GM18867 (cell line): Measurements from ENCODE around the gene TOP3A.
A peak's percentile ranks its signal among the peaks of the same experiment; 100 is the strongest.

ENCODE experiments used
- ATAC-seq: cut with Tn5 transposase; IDR thresholded peaks from one replicate; pipeline ENCODE4 v1.9.1; 2021; ENCODE audit warnings: mild to moderate bottlenecking, moderate library complexity; ENCODE audit not compliant: unreplicated experiment

Gene TOP3A

GRCh38 chr17:18278867-18279266 is 35.9 kb downstream of the TOP3A start:
- no peak for ATAC-seq

- no peak for ATAC-seq
Observed at GRCh38 chr17:18277076-18277475, 37.7 kb downstream of the TOP3A start.

GRCh38 chr17:18270046-18270931 is 44.5 kb downstream of the TOP3A start:
- no peak for ATAC-seq

GRCh38 chr17:18267927-18268711 is 46.7 kb downstream of the TOP3A start:
- no peak for ATAC-seq

GRCh38 chr17:18267366-18267765 is 47.4 kb downstream of the TOP3A start:
- ATAC-seq, result no peak

GRCh38 chr17:18263885-18264682 is 50.7 kb downstream of the TOP3A start:
- no peak for ATAC-seq

- ATAC-seq, result no peak
Observed at GRCh38 chr17:18262641-18263040, 52.2 kb downstream of the TOP3A start.

- no peak for ATAC-seq
Observed at GRCh38 chr17:18262111-18262510, 52.7 kb downstream of the TOP3A start.

GRCh38 chr17:18261659-18262058 is 53.1 kb downstream of the TOP3A start:
- no peak for ATAC-seq

GRCh38 chr17:18261146-18261515 is 53.7 kb downstream of the TOP3A start:
- ATAC-seq, result peak; percentile 5

GRCh38 chr17:18260332-18261145 is 54.3 kb downstream of the TOP3A start, which contains the start of gene MIEF2:
MIEF2 (plus strand) TSS chr17:18260662; CDS start chr17:18262721, 2,059 bp downstream.
- peak; percentile 83 for ATAC-seq

GRCh38 chr17:18259621-18260331 is 55.0 kb downstream of the TOP3A start:
- ATAC-seq, result peak; percentile 2

- peak; percentile 28 for ATAC-seq
Observed at GRCh38 chr17:18258356-18259038, 56.3 kb downstream of the TOP3A start, which contains the start of gene FLII. FLII (minus strand) TSS chr17:18258738; CDS start chr17:18258690, 48 bp downstream.

GRCh38 chr17:18257982-18258355 is 56.8 kb downstream of the TOP3A start:
- peak; percentile 28 for ATAC-seq

- ATAC-seq, result peak; percentile 3
Observed at GRCh38 chr17:18257268-18257981, 57.4 kb downstream of the TOP3A start.

- ATAC-seq, result no peak
Observed at GRCh38 chr17:18256776-18257175, 58.0 kb downstream of the TOP3A start.

- ATAC-seq, result no peak
Observed at GRCh38 chr17:18256351-18256750, 58.4 kb downstream of the TOP3A start.
